Measurements from ENCODE around the gene IP6K3. TPM values are rescaled to one million over a fixed set of nuclear protein-coding genes. Genes with fewer than 3 reads are reported as not detected.

Gene IP6K3, protein sequence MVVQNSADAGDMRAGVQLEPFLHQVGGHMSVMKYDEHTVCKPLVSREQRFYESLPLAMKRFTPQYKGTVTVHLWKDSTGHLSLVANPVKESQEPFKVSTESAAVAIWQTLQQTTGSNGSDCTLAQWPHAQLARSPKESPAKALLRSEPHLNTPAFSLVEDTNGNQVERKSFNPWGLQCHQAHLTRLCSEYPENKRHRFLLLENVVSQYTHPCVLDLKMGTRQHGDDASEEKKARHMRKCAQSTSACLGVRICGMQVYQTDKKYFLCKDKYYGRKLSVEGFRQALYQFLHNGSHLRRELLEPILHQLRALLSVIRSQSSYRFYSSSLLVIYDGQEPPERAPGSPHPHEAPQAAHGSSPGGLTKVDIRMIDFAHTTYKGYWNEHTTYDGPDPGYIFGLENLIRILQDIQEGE
- total RNA-seq (0.95 TPM), polyA plus RNA-seq (2.4 TPM)

- Histone ChIP-seq H3K4me3 (ENCODE audit: low read depth, low read length) (no peak within 1 kb of the TSS), H3K36me3 (ENCODE audit: insufficient read depth) (no peaks in the 10 kb centered on the region), H3K4me1 (ENCODE audit: insufficient read depth) (no peaks in the 10 kb centered on the region), H3K27ac (ENCODE audit: low read depth) (no peak within 1 kb of the TSS)
- WGBS: 38% methylated on average over 10 of the region's 10 CpGs
- DNase-seq (ENCODE audit: extremely low spot score): no peak
These were observed at the start of gene IP6K3 for GRCh38 chr6:33746651-33747100. IP6K3 (minus strand) TSS chr6:33746905; CDS start chr6:33735476, 11,429 bp downstream.

- WGBS: 36% methylated on average over 14 of the region's 14 CpGs
- Histone ChIP-seq H3K4me3 (ENCODE audit: low read depth, low read length) (no peak overlapping the region), H3K36me3 (ENCODE audit: insufficient read depth) (no peaks in the 10 kb centered on the region), H3K4me1 (ENCODE audit: insufficient read depth) (no peaks in the 10 kb centered on the region), H3K27ac (ENCODE audit: low read depth) (no peak overlapping the region)
- no peak for DNase-seq (ENCODE audit: extremely low spot score)
These were observed 48.4 kb upstream of the IP6K3 start for GRCh38 chr6:33794910-33795623.

DNA sequence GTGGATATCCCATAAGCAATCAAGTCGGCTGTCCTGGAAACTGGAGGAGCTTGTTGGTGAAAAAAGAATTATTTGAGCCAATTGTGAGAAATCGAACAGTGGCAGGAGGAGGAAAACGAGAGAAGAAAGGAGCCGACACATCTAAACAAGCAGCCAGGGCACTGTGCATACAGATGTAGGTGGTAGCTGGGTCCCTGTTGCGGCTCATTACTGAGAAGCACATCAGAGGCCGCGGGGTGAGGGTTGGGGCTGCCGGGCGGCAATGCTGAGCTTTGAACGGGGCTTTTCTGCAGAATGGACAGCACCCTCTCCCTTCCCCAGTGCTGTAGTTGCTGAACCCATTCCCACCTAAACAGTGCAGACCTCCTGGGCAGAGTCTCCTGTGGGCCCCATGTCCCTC lies 46.3 kb upstream of the IP6K3 start:
- Histone ChIP-seq H3K4me3 (ENCODE audit: low read depth, low read length) (no peak overlapping the region), H3K4me1 (ENCODE audit: insufficient read depth) (no peaks in the 10 kb centered on the region), H3K36me3 (ENCODE audit: insufficient read depth) (no peaks in the 10 kb centered on the region), H3K27ac (ENCODE audit: low read depth) (no peak overlapping the region)
- DNase-seq (ENCODE audit: extremely low spot score): no peak
- WGBS: 53% methylated on average over 10 of the region's 10 CpGs

DNA sequence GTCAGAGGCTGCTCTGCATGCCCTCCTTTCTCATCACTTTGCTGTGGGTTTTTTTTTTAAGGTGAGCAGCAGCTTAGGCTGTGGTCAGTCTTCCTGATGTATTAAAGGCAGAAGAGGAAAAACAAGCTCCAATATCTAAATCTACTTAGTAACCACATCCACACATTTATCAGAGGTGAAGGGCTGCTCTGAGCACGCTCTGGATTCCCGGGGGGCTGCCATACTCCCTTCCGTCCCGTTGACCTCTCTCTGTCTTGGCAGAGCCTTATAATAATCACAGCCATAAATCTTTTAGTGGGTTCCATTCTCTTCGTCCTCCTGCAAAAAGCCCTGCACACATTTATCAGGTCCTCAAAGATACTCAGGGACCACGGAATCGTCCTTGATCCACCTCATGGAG lies 44.9 kb upstream of the IP6K3 start:
- Histone ChIP-seq H3K27ac (ENCODE audit: low read depth) (no peak overlapping the region), H3K36me3 (ENCODE audit: insufficient read depth) (no peaks in the 10 kb centered on the region), H3K4me3 (ENCODE audit: low read depth, low read length) (no peak overlapping the region), H3K4me1 (ENCODE audit: insufficient read depth) (no peaks in the 10 kb centered on the region)
- no peak for DNase-seq (ENCODE audit: extremely low spot score)
- 46% methylated on average over 7 of the region's 7 CpGs for WGBS

DNA sequence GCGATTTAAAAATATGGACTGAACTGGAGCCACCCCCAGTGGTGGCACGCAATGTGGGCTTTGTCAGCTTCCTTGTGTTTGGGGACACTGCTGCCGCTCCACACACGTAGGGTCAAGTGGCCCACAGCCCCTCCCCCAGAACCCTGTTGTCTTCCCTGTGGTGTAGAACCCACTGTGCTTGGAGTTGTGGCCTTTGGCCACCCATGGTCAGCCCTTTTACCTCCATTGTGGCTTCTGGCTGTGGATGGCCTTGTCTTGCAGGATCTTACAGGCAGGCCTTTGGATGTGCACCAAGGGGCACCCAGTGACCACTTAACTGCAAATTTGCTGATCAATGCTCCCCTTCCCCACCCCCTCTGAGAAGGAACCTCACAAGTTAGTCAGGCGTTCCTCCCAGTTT lies 44.2 kb upstream of the IP6K3 start:
- Histone ChIP-seq H3K4me3 (ENCODE audit: low read depth, low read length) (no peak overlapping the region), H3K36me3 (ENCODE audit: insufficient read depth) (no peaks in the 10 kb centered on the region), H3K27ac (ENCODE audit: low read depth) (no peak overlapping the region), H3K4me1 (ENCODE audit: insufficient read depth) (no peaks in the 10 kb centered on the region)
- no peak for DNase-seq (ENCODE audit: extremely low spot score)
- WGBS: 92% methylated on average over 5 of the region's 5 CpGs

DNA sequence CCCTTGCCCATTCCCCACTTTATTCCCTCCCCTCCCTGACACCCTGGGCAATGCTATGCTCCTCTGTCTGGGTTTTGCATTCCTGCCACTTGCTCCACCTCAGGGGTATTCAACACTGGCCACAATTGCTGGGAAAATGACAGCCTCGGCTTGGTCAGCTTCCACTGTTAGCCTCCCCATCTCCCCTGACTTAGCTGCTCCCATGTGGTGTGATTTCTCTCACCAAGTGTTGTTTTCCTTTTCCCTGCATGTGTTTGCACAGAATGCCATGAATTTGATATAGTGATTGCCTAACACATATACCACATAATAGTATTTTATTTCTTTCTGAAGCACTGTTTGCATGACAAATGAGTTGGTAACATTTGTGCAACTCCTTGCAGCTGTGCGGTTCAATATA lies 43.7 kb upstream of the IP6K3 start:
- Histone ChIP-seq H3K27ac (ENCODE audit: low read depth) (no peak overlapping the region), H3K4me1 (ENCODE audit: insufficient read depth) (no peaks in the 10 kb centered on the region), H3K36me3 (ENCODE audit: insufficient read depth) (no peaks in the 10 kb centered on the region), H3K4me3 (ENCODE audit: low read depth, low read length) (no peak overlapping the region)
- DNase-seq (ENCODE audit: extremely low spot score): no peak
- 82% methylated on average over 2 of the region's 2 CpGs for WGBS

DNA sequence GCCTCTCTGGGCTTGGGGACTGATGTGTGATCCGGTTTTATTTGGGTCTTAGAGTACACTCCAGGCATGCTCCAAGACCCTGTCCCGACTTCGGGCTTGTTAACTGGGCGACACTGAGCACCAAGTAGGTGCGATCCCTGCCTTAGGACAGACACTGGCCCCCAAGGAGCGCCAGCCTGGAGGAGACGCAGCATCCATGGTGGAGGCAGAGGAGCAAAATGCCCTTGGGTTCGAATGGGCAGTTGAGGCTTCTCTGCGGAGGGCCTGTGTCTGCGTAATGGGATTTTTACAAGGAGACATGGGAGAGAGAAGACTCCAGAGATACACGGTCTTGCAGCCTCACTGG lies 42.8 kb upstream of the IP6K3 start:
- Histone ChIP-seq H3K27ac (ENCODE audit: low read depth) (no peak overlapping the region), H3K4me3 (ENCODE audit: low read depth, low read length) (no peak overlapping the region), H3K36me3 (ENCODE audit: insufficient read depth) (no peaks in the 10 kb centered on the region)

DNA sequence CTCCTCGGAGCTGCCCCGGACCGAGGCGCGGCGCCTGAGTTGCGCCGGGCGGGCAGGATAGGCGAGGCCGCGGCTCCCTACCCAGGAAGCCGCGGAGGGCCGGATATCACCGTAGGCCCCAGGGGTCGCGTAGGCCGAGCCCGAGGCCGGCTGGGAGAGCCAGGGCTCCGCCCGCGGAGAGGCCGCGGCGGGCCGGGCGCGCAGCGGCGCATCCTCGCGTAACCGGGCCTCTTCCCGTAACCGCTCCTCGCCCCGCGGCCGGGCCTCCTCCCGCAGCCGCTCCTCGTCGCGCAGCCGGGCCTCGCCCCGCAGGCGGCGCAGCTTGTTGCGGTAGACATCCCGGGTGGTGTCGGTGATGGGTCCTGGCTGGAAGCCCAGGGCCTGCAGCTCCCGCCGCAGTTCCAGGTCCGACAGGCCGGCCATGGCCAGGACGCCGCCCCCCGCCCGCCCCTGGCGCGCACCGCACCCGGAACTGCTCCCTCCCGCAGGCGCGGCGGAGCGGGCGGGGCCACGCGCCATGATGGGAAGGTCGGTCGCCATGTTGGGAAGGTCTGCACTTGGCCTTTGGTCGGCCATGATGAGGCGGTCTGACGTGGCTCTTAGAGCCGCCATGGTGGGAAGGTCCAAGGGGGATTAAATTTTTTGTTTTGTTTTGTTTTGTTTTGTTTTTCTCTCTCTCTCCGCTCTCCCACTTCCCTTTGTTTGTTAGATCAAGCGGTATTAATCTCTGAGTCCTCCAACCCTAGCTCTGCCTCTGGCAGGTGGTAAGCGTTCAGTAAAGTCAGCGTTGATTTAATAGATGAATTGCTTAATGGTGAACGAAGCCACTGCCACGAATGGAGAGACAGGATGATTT lies 42.2 kb upstream of the IP6K3 start, which contains the start of gene LEMD2:
LEMD2 (minus strand) TSS at position 437 of the 856 bp plus-strand sequence; CDS start at position 423, 14 bp downstream.
- Histone ChIP-seq H3K27ac (ENCODE audit: low read depth) (peak within 1 kb of the TSS; percentile 98), H3K36me3 (ENCODE audit: insufficient read depth) (no peaks in the 10 kb centered on the region), H3K4me3 (ENCODE audit: low read depth, low read length) (peak within 1 kb of the TSS; percentile 95), H3K4me1 (ENCODE audit: insufficient read depth) (no peaks in the 10 kb centered on the region)
- peak; percentile 77 for DNase-seq (ENCODE audit: extremely low spot score)
- 3% methylated on average over 86 of the region's 86 CpGs for WGBS

More for the DNA sequence above, 42.8 kb upstream of the IP6K3 start:
- no peak for DNase-seq (ENCODE audit: extremely low spot score)
- no peaks in the 10 kb centered on the region for H3K4me1 ChIP-seq (ENCODE audit: insufficient read depth)
- 90% methylated on average over 11 of the region's 11 CpGs for WGBS

- Histone ChIP-seq H3K36me3 (ENCODE audit: insufficient read depth) (no peaks in the 10 kb centered on the region), H3K4me3 (ENCODE audit: low read depth, low read length) (peak overlapping the region; percentile 95), H3K4me1 (ENCODE audit: insufficient read depth) (no peaks in the 10 kb centered on the region), H3K27ac (ENCODE audit: low read depth) (peak overlapping the region; percentile 98)
- no peak for DNase-seq (ENCODE audit: extremely low spot score)
- under 1% methylated on average over 53 of the region's 53 CpGs for WGBS
These were observed 41.4 kb upstream of the IP6K3 start for GRCh38 chr6:33787954-33788693.

DNA sequence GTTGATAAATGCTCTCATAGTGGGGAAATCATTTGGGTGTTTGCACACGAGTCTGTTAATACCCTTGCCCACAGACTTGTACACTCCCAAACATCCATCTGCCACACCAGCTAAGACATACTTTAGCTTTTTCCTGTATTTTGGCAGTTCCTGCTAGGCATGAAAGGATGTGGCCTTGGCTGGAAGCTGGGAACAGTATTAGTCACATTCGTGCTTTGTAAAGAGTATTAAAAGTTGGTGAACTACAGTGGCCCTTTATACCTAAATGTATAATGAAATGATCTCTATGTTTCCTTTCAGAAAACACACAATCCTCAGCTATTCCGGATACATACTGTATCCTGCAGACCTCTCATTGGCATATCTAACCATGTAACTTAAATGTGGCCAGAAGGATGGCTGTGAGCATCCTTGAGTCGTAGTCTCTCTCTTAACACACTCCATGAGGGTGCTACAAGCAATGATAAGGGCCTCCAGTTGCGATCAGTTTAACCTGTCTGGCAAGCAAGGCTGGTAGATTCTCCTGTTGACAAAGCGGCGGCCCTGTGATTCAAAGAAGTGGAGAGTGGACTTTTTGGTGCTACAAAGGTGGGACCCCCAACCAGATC lies 40.7 kb upstream of the IP6K3 start:
- DNase-seq (ENCODE audit: extremely low spot score): no peak
- H3K36me3 ChIP-seq (ENCODE audit: insufficient read depth): no peaks in the 10 kb centered on the region
- WGBS: 46% methylated on average over 7 of the region's 7 CpGs
- peak overlapping the region; percentile 98 for H3K27ac ChIP-seq (ENCODE audit: low read depth)
- H3K4me3 ChIP-seq (ENCODE audit: low read depth, low read length): peak overlapping the region; percentile 95
- H3K4me1 ChIP-seq (ENCODE audit: insufficient read depth): no peaks in the 10 kb centered on the region

DNA sequence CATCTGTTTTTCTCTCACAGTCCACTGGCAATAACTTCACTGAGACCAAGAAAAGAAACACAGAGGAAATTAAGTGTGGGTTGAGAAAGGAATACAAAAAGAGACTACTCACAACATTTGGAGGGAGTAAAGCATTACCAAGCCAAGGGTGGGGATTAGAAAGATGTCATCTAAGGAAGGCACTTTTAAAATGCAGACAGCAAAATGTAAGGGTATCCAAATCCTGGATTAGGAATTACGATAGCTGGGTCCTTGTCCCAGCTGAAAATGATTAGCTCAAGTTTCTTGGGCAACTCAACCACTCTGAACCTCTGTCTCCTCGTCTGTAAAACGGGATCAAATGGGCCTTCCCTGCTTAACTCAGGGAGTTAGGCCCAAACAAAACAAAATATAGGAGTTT lies 40.0 kb upstream of the IP6K3 start:
- Histone ChIP-seq H3K4me3 (ENCODE audit: low read depth, low read length) (no peak overlapping the region), H3K4me1 (ENCODE audit: insufficient read depth) (no peaks in the 10 kb centered on the region), H3K36me3 (ENCODE audit: insufficient read depth) (no peaks in the 10 kb centered on the region), H3K27ac (ENCODE audit: low read depth) (no peak overlapping the region)
- no peak for DNase-seq (ENCODE audit: extremely low spot score)
- WGBS: 43% methylated on average over 3 of the region's 3 CpGs

GRCh38 chr6:33785778-33786177 lies 39.1 kb upstream of the IP6K3 start:
- no peak overlapping the region for H3K27ac ChIP-seq (ENCODE audit: low read depth)
- peaks cover under 1% of the 10 kb centered on the region for H3K36me3 ChIP-seq (ENCODE audit: insufficient read depth)
- no peaks in the 10 kb centered on the region for H3K4me1 ChIP-seq (ENCODE audit: insufficient read depth)
- WGBS: 56% methylated on average over 3 of the region's 3 CpGs
- no peak overlapping the region for H3K4me3 ChIP-seq (ENCODE audit: low read depth, low read length)
- DNase-seq (ENCODE audit: extremely low spot score): no peak
